C4-2B (cell line): ENCODE data around the gene TSGA10.
A peak's percentile ranks its signal among the peaks of the same experiment; 100 is the strongest.

Experiments used
- ZFX ChIP-seq: fragments of 450-650 bp; IDR thresholded peaks from 2 replicates; pipeline ENCODE4 v1.6.1; 2017
- TF ChIP-seq, protein P1 (sequence below): fragments of 450-650 bp; conservative IDR thresholded peaks from 2 replicates; pipeline ENCODE4 v1.5.1; 2017; ENCODE audit warnings: mild to moderate bottlenecking

DNA sequence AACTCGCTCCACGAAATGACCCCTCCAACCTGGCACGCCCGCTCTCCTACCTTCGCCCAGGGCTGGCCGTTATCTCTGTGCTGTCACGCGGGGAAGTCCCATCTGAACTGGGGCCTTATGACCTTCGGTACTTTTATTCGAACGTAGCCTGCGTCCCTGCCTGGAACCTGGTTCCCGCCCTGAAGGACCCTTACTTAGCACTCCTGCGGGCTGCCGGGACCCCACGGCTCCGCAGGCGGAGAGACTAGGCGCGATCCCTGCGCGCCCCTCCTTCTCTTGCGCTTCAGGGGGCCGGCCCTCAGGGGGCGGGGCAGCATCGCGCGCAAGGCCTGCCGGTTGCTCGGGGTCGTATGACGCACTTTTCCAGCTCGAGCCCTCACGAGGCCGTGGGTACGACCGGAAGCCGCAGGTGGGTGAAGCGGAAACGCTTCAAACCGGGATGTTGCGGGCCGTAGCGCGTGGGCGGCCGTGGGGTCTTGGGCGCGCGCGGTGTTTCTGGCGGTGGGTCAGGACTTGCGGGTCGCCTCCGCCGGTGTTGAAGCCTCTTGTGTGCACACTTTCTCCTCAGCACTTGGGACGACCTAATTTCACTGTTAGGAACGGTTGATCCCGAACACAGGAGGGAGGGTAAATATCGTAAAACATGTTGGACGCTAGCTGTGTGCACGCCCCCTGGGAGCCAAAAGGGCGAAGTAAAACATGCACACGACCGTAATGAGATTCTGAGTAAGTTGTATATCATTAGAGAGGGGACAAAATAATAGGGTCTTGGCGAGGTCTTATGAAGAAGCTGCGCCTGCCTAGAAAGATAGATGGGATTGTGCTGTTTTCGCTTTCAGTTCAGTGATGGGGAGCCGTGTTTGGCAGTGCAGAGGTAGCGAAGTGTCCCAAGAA, at the start of gene TSGA10, which contains the start of gene LIPT1:
- TF ChIP-seq, protein P1, sequence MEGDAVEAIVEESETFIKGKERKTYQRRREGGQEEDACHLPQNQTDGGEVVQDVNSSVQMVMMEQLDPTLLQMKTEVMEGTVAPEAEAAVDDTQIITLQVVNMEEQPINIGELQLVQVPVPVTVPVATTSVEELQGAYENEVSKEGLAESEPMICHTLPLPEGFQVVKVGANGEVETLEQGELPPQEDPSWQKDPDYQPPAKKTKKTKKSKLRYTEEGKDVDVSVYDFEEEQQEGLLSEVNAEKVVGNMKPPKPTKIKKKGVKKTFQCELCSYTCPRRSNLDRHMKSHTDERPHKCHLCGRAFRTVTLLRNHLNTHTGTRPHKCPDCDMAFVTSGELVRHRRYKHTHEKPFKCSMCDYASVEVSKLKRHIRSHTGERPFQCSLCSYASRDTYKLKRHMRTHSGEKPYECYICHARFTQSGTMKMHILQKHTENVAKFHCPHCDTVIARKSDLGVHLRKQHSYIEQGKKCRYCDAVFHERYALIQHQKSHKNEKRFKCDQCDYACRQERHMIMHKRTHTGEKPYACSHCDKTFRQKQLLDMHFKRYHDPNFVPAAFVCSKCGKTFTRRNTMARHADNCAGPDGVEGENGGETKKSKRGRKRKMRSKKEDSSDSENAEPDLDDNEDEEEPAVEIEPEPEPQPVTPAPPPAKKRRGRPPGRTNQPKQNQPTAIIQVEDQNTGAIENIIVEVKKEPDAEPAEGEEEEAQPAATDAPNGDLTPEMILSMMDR: peak; percentile 37
- TF ChIP-seq ZFX: peak; percentile 21; the same call in 1 of the 2 replicates
